Ovary (tissue), 3 donors: ENCODE results near the gene MORN4.

Experiments
- EP300 ChIP-seq: sonication (generic); formaldehyde crosslinking; IDR thresholded peaks from one replicate; pipeline ENCODE4 v1.6.1; 2017; ENCODE audit warnings: antibody characterized with exemption
- POLR2A ChIP-seq: fragments of 450-650 bp; IDR thresholded peaks from one replicate; pipeline ENCODE4 v1.6.1; 2017; ENCODE audit warnings: antibody characterized with exemption, mild to moderate bottlenecking, moderate library complexity
- TF ChIP-seq, protein P1 (sequence below), 3 donors: fragments of 450-650 bp in 2 of 3; fragments of 200-600 bp in 1 of 3; IDR thresholded peaks; one replicate each; pipeline versions ENCODE4 v1.5.1 to v1.8.0; 2016 to 2022; ENCODE audit warnings: antibody characterized with exemption in 3 of 3, mild to moderate bottlenecking in 1 of 3
- donor health status: DM: no; HTN: no; CAD: no.

DNA sequence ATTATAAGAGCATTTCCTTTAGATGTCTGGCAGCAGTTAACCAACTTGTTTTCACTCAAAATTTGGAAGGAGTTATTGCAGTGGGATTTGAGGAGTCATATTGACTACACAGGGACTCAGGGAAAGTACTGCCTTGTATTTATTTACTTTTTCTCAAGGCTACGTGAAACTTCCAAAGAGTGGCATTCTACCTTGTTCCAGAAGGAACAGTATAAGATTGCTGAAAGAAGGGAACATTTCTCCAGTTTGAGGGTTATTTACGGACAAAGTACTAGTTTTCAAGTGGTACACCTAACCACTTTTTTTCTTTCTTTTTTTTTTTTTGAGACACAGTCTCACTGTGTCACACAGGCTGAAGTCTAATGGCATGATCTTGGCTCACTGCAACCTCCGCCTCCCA is 5.1 kb downstream of the MORN4 start:
- TF ChIP-seq, protein P1, sequence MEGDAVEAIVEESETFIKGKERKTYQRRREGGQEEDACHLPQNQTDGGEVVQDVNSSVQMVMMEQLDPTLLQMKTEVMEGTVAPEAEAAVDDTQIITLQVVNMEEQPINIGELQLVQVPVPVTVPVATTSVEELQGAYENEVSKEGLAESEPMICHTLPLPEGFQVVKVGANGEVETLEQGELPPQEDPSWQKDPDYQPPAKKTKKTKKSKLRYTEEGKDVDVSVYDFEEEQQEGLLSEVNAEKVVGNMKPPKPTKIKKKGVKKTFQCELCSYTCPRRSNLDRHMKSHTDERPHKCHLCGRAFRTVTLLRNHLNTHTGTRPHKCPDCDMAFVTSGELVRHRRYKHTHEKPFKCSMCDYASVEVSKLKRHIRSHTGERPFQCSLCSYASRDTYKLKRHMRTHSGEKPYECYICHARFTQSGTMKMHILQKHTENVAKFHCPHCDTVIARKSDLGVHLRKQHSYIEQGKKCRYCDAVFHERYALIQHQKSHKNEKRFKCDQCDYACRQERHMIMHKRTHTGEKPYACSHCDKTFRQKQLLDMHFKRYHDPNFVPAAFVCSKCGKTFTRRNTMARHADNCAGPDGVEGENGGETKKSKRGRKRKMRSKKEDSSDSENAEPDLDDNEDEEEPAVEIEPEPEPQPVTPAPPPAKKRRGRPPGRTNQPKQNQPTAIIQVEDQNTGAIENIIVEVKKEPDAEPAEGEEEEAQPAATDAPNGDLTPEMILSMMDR (IDR thresholded peaks at IDR 0.05) = no peak
- no peak for TF ChIP-seq POLR2A
- TF ChIP-seq EP300 = no peak
